ENCODE data around the gene TRAPPC12.
A peak's percentile ranks its signal among the peaks of the same experiment; 100 is the strongest.
"Not testable (repeated sequence)": the region's sequence is repeated elsewhere in the genome, so short reads cannot be mapped to it uniquely, and the experiment has no call there.

TRAPPC12 gene

GRCh38 chr2:3503046-3503445, 123.6 kb downstream of the TRAPPC12 start:
- Mint-ChIP-seq H3K27ac (peak overlapping the region; percentile 83), H3K4me1 (peaks cover 17% of the 10 kb centered on the region), H3K36me3 (ENCODE audit: low read depth) (peaks cover 65% of the 10 kb centered on the region), H3K9me3 (peaks cover 12% of the 10 kb centered on the region), H3K4me3 (no peak overlapping the region), H3K27me3 (ENCODE audit: low read depth, poor library complexity) (no peaks in the 10 kb centered on the region)
- no peak for DNase-seq
- TF ChIP-seq CTCF (IDR thresholded peaks at IDR 0.05): no peak

GRCh38 chr2:3503483-3503882, 124.0 kb downstream of the TRAPPC12 start:
- H3K36me3 Mint-ChIP-seq (ENCODE audit: low read depth): peaks cover 66% of the 10 kb centered on the region
- no peak overlapping the region for H3K4me3 Mint-ChIP-seq
- H3K27me3 Mint-ChIP-seq (ENCODE audit: low read depth, poor library complexity): no peaks in the 10 kb centered on the region
- DNase-seq: no peak
- H3K9me3 Mint-ChIP-seq: peaks cover 12% of the 10 kb centered on the region
- H3K27ac Mint-ChIP-seq: peak overlapping the region; percentile 83
- H3K4me1 Mint-ChIP-seq: peaks cover 17% of the 10 kb centered on the region
- no peak for TF ChIP-seq CTCF (IDR thresholded peaks at IDR 0.05)

GRCh38 chr2:3504741-3505140, 125.2 kb downstream of the TRAPPC12 start:
- no peak for TF ChIP-seq CTCF (IDR thresholded peaks at IDR 0.05)
- Mint-ChIP-seq H3K27me3 (ENCODE audit: low read depth, poor library complexity) (no peaks in the 10 kb centered on the region), H3K36me3 (ENCODE audit: low read depth) (peaks cover 69% of the 10 kb centered on the region), H3K4me3 (no peak overlapping the region), H3K27ac (peak overlapping the region; percentile 70), H3K4me1 (peaks cover 17% of the 10 kb centered on the region), H3K9me3 (peaks cover 12% of the 10 kb centered on the region)
- DNase-seq: no peak

- Mint-ChIP-seq H3K4me3 (no peak overlapping the region), H3K27ac (peak overlapping the region; percentile 80)
- DNase-seq: no peak
Observed at GRCh38 chr2:3505771-3506170, 126.3 kb downstream of the TRAPPC12 start.

GRCh38 chr2:3512086-3512485, 132.6 kb downstream of the TRAPPC12 start:
- no peak overlapping the region for H3K4me3 Mint-ChIP-seq
- no peak for DNase-seq
- H3K9me3 Mint-ChIP-seq: peaks cover 29% of the 10 kb centered on the region
- H3K36me3 Mint-ChIP-seq (ENCODE audit: low read depth): peaks cover 93% of the 10 kb centered on the region
- no peaks in the 10 kb centered on the region for H3K27me3 Mint-ChIP-seq (ENCODE audit: low read depth, poor library complexity)
- H3K27ac Mint-ChIP-seq: no peak overlapping the region
- H3K4me1 Mint-ChIP-seq: no peaks in the 10 kb centered on the region
- no peak for TF ChIP-seq CTCF (IDR thresholded peaks at IDR 0.05)

More at GRCh38 chr2:3505771-3506170, 126.3 kb downstream of the TRAPPC12 start:
- Mint-ChIP-seq H3K9me3 (peaks cover 12% of the 10 kb centered on the region), H3K27me3 (ENCODE audit: low read depth, poor library complexity) (no peaks in the 10 kb centered on the region), H3K36me3 (ENCODE audit: low read depth) (peaks cover 75% of the 10 kb centered on the region), H3K4me1 (peaks cover 17% of the 10 kb centered on the region)
- TF ChIP-seq CTCF (IDR thresholded peaks at IDR 0.05): no peak

- peaks cover 21% of the 10 kb centered on the region for H3K9me3 Mint-ChIP-seq
- H3K4me3 Mint-ChIP-seq: no peak overlapping the region
- H3K27me3 Mint-ChIP-seq (ENCODE audit: low read depth, poor library complexity): no peaks in the 10 kb centered on the region
- H3K4me1 Mint-ChIP-seq: peaks cover 10% of the 10 kb centered on the region
- no peak for DNase-seq
- H3K36me3 Mint-ChIP-seq (ENCODE audit: low read depth): peaks cover 92% of the 10 kb centered on the region
- TF ChIP-seq CTCF (IDR thresholded peaks at IDR 0.05): no peak
- H3K27ac Mint-ChIP-seq: no peak overlapping the region
Observed at GRCh38 chr2:3513026-3513810, 133.7 kb downstream of the TRAPPC12 start.

GRCh38 chr2:3515438-3515837, 135.9 kb downstream of the TRAPPC12 start:
- H3K27me3 Mint-ChIP-seq (ENCODE audit: low read depth, poor library complexity); DNase-seq; H3K4me3 Mint-ChIP-seq; H3K27ac Mint-ChIP-seq: not testable (repeated sequence)
- peaks cover 21% of the 10 kb centered on the region for H3K9me3 Mint-ChIP-seq
- peaks cover 77% of the 10 kb centered on the region for H3K36me3 Mint-ChIP-seq (ENCODE audit: low read depth)
- peaks cover 19% of the 10 kb centered on the region for H3K4me1 Mint-ChIP-seq
